Measurements from ENCODE around the gene MYMX. TPM values are rescaled to one million over a fixed set of nuclear protein-coding genes. Genes with fewer than 3 reads are reported as not detected.

The MYMX gene
- total and polyA plus RNA-seq, 2 of the 13 experiments (the other 11 are each of a cell fraction or from before 2014, with no cell fraction given), result not detected

DNA sequence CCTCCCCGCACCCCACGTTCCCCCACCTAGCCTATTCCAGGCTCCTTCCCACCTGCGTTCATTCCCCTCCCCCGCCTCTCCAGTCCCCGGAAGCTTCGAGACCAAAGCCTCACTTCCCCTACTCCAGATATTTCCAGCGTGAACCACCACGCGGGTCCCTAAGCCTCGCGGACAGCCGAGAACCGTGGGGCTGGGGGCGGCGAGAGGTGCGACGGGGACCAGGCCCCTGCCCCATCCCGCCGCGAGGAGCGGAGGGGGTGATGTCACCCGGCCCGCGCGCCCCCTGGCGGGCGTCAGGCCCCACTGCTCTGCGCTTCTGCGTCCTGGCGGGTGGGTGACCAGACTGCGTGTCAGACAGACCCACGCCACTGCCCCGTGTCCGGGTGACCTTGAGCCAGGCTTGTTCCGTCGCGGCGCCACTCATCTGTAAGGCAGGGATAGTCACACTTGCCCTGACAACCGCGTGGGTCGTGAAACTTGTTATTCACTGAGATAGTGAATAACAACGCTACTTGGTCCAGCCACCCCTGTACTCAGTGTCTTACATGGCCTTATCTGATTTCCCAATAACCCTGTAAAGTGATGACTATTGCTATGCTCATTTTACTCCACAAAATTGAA is 21.2 kb downstream of the MYMX start (continued):
- TF ChIP-seq, protein P1, sequence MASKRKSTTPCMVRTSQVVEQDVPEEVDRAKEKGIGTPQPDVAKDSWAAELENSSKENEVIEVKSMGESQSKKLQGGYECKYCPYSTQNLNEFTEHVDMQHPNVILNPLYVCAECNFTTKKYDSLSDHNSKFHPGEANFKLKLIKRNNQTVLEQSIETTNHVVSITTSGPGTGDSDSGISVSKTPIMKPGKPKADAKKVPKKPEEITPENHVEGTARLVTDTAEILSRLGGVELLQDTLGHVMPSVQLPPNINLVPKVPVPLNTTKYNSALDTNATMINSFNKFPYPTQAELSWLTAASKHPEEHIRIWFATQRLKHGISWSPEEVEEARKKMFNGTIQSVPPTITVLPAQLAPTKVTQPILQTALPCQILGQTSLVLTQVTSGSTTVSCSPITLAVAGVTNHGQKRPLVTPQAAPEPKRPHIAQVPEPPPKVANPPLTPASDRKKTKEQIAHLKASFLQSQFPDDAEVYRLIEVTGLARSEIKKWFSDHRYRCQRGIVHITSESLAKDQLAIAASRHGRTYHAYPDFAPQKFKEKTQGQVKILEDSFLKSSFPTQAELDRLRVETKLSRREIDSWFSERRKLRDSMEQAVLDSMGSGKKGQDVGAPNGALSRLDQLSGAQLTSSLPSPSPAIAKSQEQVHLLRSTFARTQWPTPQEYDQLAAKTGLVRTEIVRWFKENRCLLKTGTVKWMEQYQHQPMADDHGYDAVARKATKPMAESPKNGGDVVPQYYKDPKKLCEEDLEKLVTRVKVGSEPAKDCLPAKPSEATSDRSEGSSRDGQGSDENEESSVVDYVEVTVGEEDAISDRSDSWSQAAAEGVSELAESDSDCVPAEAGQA (IDR thresholded peaks at IDR 0.05; ENCODE audit: low read depth), result peak; percentile 31; the same call in 1 of the 2 replicates
- TF ChIP-seq, protein P1 (CRISPR knock-in tag; IDR thresholded peaks at IDR 0.05; ENCODE audit: borderline replicate concordance), result 0 out of 2 replicates have a peak, but pooled peaks have one; percentile 60
- TF ChIP-seq ZNF430 (CRISPR knock-in tag; IDR thresholded peaks at IDR 0.05) (0 out of 2 replicates have a peak, but pooled peaks have one; percentile 17), POLR2A (IDR thresholded peaks at IDR 0.05; ENCODE audit: insufficient read depth in 1 of 2, low read depth in 2 of 2, low read length in 2 of 2) (no peak), ZNF562 (CRISPR knock-in tag; IDR thresholded peaks at IDR 0.05; ENCODE audit: borderline replicate concordance) (no peak), ZFP37 (CRISPR knock-in tag; IDR thresholded peaks at IDR 0.05; ENCODE audit: borderline replicate concordance) (no peak), MXD4 (CRISPR knock-in tag; IDR thresholded peaks at IDR 0.05) (peak; percentile 67), ZNF484 (CRISPR knock-in tag; IDR thresholded peaks at IDR 0.05; ENCODE audit: borderline replicate concordance, low read depth) (no peak), SIN3A (IDR thresholded peaks at IDR 0.05; ENCODE audit: borderline replicate concordance, low read depth, low read length) (no peak), ATM (IDR thresholded peaks at IDR 0.05; ENCODE audit: borderline replicate concordance) (no peak), HNRNPH1 (optimal IDR thresholded peaks at IDR 0.05; ENCODE audit: low read depth, low read length) (no peak), ZNF780A (CRISPR knock-in tag; IDR thresholded peaks at IDR 0.05) (no peak), POLR2AphosphoS2 (IDR thresholded peaks at IDR 0.05; ENCODE audit: low read depth, low read length) (no peak), ZNF496 (CRISPR knock-in tag; IDR thresholded peaks at IDR 0.05; ENCODE audit: insufficient replicate concordance) (no peak), ZNF572 (CRISPR knock-in tag; IDR thresholded peaks at IDR 0.05) (peak; percentile 93; the same call in 1 of the 2 replicates), ZNF615 (CRISPR knock-in tag; IDR thresholded peaks at IDR 0.05; ENCODE audit: borderline replicate concordance) (no peak), ZNF253 (CRISPR knock-in tag; IDR thresholded peaks at IDR 0.05; ENCODE audit: borderline replicate concordance) (0 out of 2 replicates have a peak, but pooled peaks have one; percentile 37), ZNF282 (IDR thresholded peaks at IDR 0.05; ENCODE audit: partially characterized antibody) (no peak), JARID2 (CRISPR knock-in tag; IDR thresholded peaks at IDR 0.05; ENCODE audit: insufficient replicate concordance) (no peak), ZMYM3 (CRISPR knock-in tag; IDR thresholded peaks at IDR 0.05) (no peak)
- TF ChIP-seq, protein P2, sequence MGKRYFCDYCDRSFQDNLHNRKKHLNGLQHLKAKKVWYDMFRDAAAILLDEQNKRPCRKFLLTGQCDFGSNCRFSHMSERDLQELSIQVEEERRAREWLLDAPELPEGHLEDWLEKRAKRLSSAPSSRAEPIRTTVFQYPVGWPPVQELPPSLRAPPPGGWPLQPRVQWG (CRISPR knock-in tag; IDR thresholded peaks at IDR 0.05; ENCODE audit: borderline replicate concordance, low read depth), result no peak
- TF ChIP-seq, protein P3, sequence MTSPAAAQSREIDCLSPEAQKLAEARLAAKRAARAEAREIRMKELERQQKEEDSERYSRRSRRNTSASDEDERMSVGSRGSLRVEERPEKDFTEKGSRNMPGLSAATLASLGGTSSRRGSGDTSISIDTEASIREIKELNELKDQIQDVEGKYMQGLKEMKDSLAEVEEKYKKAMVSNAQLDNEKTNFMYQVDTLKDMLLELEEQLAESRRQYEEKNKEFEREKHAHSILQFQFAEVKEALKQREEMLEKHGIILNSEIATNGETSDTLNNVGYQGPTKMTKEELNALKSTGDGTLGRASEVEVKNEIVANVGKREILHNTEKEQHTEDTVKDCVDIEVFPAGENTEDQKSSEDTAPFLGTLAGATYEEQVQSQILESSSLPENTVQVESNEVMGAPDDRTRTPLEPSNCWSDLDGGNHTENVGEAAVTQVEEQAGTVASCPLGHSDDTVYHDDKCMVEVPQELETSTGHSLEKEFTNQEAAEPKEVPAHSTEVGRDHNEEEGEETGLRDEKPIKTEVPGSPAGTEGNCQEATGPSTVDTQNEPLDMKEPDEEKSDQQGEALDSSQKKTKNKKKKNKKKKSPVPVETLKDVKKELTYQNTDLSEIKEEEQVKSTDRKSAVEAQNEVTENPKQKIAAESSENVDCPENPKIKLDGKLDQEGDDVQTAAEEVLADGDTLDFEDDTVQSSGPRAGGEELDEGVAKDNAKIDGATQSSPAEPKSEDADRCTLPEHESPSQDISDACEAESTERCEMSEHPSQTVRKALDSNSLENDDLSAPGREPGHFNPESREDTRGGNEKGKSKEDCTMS (CRISPR knock-in tag; conservative IDR thresholded peaks at IDR 0.05), result no peak
